ENCODE results near the gene LARP4B.

DNA sequence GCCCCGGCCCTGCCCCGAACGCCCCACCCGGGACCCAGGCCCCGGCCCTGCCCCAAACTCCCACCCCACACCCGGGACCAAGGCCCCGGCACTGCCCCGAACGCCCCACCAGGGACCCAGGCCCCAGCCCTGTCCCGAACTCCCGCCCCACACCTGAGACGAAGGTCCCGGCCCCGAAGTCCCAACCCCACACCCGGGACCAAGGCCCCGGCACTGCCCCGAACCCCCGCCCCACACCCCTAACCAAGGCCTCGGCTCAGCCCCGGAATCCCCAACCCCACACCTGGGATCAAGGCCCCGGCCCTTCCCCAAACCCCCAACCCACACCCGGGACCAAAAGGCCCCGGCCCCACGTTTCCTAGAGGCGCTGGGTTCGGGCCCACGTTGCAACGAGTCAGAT, 1.1 kb upstream of the LARP4B start:
- TF ChIP-seq, protein P1, sequence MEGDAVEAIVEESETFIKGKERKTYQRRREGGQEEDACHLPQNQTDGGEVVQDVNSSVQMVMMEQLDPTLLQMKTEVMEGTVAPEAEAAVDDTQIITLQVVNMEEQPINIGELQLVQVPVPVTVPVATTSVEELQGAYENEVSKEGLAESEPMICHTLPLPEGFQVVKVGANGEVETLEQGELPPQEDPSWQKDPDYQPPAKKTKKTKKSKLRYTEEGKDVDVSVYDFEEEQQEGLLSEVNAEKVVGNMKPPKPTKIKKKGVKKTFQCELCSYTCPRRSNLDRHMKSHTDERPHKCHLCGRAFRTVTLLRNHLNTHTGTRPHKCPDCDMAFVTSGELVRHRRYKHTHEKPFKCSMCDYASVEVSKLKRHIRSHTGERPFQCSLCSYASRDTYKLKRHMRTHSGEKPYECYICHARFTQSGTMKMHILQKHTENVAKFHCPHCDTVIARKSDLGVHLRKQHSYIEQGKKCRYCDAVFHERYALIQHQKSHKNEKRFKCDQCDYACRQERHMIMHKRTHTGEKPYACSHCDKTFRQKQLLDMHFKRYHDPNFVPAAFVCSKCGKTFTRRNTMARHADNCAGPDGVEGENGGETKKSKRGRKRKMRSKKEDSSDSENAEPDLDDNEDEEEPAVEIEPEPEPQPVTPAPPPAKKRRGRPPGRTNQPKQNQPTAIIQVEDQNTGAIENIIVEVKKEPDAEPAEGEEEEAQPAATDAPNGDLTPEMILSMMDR (tag by site-specific recombination; IDR thresholded peaks at IDR 0.05), result no peak
- no peak for TF ChIP-seq GFI1B (tag by site-specific recombination; IDR thresholded peaks at IDR 0.05)
- no peak for TF ChIP-seq TCF7L2 (IDR thresholded peaks at IDR 0.05; ENCODE audit: borderline replicate concordance, low read depth, low read length)
